ENCODE data around the gene GALK1. TPM values are rescaled to one million over a fixed set of nuclear protein-coding genes. Genes with fewer than 3 reads are reported as not detected.
"Not testable (repeated sequence)": the region's sequence is repeated elsewhere in the genome, so short reads cannot be mapped to it uniquely, and the experiment has no call there.

GALK1 gene
- total RNA-seq (2014; rRNA removed; shearing (Covaris generic)): 33.5 and 37.1 TPM in 2 replicates
- 30.7 and 31.7 TPM in 2 replicates for polyA plus RNA-seq (2015; cell fraction: cytosol; rRNA removed)
- 35.0 and 37.3 TPM in 2 replicates for polyA plus RNA-seq (2015; cell fraction: nucleus; rRNA removed)

DNA sequence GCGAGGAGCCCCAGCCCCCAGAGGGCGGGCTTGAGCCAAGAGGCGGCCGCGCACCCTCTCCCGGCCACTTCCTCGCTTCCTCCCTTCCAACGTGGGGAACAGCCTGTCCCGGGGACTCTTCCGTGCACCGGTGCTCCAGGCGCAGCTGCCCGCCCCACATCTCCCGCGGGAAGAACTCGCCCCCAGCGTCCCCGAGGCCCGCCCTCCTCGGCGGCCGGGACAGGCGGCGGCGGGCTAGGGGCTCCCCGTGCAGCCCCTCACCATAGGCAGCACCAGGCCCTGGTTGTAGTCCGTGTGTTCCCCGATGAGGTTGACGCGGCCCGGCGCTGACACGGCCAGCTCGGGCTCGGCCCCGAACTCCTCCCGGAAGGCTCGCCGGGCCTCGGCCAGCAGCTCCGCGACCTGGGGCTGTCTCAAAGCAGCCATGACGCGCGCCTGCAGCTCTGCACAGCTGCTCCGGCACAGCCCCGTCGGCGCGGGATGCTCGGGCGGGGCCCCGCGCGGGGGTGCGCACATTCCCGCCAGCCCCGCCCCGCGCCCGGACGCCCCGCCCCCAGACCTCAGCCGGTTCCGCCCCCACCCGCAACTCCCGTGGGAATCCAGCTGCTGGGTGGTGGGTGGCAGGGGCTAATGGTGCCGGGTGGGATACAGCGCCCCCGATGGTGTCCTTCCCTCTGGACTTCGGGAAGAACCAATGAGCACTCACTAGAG is at the start of gene GALK1:
GALK1 (minus strand) TSS at position 482 of the 711 bp plus-strand sequence; CDS start at position 426, 56 bp downstream.
- DNase-seq (ENCODE audit: low read depth): peak; percentile 66

DNA sequence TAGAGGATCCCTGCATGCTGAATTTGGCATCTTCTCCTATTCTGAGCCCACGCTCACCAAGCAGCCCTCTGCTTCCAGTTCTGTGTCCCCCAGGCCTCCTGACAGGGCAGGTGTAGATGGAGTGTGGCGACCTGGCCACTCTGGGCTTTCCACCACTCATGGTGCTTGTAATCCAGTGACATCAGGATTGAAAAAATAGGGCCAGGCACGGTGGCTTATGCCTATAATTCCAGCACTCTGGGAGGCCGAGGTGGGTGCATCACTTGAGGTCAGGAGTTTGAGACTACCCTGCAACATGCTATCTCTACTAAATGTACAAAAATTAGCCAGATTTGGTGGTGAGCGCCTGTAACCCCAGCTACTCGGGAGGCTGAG is 49.0 kb upstream of the GALK1 start:
- DNase-seq (ENCODE audit: low read depth): no peak

DNA sequence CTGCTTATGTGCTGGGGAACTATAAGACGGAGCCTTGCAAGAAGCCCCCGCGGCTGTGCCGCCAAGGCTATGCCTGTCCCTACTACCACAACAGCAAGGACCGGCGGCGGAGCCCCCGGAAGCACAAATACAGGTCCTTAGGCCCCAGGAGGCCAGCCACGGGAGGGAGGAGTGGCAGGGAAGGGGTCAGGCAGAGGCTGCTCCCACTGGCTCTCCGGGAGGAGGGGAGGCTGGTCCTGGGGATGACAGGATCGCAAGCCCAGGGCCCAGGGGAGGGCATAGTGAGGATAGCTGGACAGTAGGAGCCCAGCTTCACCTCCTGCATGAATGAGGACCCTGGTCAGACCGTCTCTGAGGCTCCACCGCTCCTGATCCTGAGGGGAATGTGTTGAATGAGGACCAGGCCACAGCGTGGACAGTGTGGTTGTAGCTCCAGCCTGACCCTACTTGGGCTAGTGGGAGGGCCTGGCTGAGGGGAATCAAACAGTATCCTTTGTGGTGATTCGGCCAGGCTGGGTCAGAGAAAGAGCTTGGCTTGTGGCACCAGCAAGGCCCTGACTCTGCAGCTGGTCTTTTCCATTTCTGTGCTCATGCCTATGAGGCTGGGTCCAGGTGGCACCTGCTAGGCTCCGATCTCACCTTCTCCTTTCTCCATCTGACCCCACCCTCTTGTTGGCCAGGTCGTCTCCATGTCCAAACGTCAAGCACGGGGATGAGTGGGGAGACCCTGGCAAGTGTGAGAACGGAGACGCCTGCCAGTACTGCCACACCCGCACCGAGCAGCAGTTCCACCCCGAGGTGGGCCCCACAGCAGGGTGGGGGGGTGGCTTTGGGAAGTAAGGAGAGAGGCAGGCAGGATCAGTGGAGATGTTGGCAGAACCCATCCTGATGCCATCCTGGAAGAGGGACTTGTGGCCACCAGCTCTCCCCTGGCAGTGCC is 48.4 kb upstream of the GALK1 start:
- no peak for DNase-seq (ENCODE audit: low read depth)

DNA sequence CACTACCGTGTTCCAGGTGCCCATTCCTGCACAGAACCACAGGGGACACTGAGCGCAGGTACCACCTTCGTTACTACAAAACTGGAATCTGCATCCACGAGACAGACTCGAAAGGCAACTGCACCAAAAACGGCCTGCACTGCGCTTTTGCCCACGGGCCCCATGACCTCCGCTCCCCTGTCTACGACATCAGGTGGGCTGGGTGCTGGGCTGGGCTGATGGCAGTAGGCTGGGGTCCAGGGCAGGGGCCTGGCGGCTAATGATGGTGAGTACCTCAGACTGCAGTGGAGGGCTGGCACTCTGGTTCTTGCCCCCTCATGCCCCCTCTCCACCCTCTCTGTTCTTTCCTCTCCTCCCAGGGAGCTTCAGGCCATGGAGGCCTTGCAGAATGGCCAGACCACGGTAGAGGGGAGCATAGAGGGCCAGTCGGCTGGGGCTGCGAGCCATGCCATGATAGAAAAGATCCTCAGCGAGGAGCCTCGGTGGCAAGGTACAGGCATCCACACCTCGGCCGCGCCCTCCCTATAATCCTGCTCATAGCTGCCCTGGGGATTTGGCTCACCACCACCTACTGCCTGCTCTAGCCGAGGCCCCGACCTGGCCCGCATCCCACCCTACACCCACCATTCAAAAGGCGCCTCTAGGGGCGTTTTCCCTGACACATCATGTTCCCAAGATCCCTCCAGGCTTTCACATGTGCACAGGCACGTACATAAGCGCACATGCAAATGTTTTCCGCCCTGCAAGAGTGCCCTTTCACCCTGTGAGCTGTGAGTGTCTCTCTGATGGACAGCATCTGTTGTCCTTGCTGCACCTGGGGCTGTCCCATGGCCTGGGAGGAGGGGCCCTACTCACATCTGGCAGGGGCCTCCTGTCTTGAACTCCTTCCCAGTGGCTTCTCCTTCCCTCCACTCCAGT is 47.4 kb upstream of the GALK1 start:
- no peak for DNase-seq (ENCODE audit: low read depth)

DNA sequence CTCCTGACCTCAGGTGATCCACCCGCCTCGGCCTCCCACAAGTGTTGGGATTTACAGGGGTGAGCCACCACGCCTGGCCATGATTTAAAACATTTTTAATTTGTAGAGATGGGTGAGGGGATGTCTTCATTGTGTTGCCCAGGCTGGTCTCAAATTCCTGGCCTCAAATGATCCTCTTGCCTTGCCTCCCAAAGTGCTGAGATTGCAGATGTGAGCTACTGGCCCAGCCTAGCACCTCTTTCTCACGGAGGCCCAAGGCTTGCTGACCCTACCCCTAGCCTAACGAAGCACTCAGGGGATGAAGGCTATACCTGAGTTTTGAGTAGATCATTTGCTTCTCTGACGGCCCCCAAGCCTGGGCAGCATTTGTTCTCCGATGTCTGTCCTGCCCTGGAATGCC is 46.2 kb upstream of the GALK1 start:
- DNase-seq (ENCODE audit: low read depth): no peak

DNA sequence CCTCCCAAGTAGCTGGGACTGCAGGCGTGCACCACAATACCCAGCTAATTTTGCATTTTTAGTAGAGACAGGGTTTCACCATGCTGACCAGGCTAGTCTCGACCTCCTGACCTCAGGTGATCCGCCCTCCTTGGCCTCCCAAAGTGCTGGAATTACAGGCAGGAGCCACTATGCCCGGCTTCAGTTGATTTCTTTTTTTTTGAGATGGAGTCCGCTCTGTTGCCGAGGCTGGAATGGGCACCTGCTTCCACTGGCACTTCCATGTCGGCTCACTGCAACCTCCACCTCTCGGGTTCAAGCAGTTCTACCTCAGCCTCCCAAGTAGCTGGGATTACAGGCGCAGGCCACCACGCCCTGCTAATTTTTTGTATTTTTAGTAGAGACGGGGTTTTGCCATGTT is 45.8 kb upstream of the GALK1 start:
- DNase-seq (ENCODE audit: low read depth): not testable (repeated sequence)

DNA sequence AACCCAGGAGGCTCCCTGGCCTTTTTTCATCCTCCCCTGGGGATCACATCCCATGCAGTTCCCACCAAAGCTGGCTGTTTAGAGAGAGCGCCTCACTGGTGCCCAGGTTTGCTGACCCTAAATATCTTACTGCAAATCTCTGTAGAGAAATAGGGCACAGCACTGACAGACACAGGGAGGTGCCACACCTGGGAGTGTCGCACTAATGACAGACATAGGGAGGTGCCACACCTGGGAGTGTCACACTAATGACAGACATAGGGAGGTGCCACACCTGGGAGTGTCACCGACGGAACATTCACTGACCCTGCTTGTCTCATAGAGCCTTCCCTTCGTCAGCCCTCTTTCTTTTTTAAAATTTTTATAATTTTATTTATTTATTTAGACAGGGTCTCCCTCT is 45.2 kb upstream of the GALK1 start:
- DNase-seq (ENCODE audit: low read depth): no peak

DNA sequence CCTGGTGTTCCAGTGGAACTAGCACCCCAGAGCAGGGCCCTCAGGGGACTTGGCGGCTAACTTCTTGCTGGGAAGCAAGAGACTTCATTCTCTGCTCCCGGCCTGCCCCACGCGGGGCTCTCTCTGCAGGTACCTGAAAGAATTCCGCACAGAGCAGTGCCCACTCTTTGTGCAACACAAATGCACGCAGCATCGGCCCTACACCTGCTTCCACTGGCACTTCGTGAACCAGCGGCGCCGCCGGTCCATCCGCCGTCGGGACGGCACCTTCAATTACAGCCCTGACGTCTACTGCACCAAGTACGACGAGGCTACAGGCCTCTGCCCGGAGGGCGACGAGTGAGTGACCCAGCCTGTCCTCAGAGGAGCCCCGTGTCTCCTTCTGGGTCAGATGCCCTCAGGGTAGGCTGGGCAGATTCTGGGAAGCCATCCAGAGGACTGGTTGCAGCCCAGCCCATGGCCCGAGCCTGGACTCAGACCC is 44.7 kb upstream of the GALK1 start:
- no peak for DNase-seq (ENCODE audit: low read depth)

DNA sequence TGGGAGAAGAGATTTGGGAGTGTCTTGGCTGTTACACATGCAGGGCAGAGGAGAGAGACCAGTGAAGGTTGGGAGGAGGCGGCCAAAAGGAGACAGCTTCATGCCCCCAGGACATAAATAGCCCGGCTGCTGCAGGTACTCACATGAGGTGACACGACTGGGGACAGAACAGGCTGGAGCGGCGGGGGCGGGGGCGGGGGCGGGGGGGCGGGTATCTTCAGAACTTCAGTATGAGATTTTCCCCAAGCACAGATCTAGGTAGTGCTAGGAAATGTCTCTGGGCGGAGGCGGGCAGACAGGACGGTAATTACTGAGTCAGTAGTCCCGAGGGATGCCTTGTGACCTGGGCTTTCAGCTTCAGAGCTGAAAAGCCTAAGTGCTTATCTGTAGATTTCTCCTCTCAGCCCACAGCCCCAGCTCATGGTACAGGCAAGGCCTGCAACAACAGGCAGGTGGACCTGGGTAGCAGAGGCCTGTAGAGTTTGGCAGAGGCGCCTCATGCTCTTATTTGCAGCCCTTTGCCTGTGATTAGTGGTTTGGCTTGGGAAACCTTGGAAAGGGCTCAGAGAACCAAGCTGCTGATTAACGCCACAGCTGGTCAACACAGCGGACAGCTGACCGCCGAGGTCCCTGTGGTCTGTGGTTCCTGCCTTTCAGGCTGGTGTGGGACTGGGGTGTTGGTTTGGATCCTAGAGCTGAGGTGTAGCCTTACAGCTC is 44.1 kb upstream of the GALK1 start:
- no peak for DNase-seq (ENCODE audit: low read depth)

DNA sequence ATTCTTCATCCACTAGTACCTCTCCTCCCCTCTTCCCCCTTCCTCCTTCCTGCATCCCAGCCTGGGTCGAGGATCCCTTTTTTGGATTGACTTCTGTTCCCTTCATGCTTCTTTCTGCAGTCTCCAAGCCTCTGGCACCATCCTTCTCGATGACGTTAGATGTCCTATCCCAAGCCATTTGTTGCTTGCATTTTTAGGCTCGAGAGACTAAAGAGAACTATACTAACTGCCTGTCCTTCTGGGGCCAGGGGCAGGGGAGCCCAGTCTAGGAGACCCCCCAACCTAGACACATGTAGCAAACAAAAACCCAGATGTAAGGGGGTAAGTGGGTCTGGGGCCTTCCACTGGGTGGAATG is 43.5 kb upstream of the GALK1 start:
- DNase-seq (ENCODE audit: low read depth): no peak

DNA sequence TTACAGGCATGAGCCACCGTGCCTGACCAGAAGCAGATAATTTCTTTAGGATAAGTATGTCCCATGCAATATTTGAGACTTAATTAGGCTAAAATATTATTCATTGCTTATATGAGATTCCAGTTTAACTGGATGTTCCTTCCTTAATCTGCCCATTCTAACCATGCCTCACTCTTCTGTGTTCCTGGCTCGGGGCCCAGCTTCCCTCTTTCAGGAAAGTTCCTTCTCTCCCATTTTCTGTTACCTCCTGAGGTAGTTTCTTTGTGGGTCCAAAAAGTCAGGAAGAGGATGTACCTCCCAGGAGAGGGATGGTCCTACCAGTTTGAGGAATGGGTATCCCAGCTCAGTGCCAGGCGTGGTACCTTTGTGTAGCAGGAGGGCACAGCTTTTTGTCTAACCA is 42.9 kb upstream of the GALK1 start:
- no peak for DNase-seq (ENCODE audit: low read depth)

DNA sequence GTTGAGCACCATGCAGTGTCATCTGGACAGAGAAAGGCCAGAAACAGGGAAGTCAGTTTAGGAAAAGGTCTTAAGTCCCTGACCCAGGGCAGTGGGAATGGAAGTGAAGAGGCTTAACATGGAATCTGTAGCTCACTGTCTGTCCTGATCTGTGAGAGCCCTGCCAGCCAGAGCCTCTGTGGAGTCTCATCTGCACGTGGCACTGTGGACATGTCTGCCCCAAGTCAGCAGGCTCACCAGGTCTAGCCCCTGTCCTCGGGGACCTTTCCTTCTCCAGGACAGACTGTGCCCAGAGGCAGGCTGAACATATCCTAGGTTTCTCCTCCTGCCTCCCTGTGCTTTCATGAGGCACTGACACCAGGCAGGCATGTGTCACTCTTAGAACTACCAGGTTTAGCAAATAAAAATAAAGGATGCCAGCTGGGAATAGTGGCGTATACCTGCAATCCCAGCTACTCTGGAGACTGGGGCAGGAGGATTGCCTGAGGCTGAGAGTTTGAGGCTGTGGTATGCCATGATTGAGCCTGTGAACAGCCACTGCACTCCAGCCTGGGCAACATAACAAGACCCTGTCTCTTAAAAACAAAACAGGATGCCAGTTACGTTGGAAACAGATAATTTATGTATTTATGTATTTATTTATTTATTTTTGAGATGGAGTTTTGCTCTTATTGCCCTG is 42.0 kb upstream of the GALK1 start:
- DNase-seq (ENCODE audit: low read depth): no peak

DNA sequence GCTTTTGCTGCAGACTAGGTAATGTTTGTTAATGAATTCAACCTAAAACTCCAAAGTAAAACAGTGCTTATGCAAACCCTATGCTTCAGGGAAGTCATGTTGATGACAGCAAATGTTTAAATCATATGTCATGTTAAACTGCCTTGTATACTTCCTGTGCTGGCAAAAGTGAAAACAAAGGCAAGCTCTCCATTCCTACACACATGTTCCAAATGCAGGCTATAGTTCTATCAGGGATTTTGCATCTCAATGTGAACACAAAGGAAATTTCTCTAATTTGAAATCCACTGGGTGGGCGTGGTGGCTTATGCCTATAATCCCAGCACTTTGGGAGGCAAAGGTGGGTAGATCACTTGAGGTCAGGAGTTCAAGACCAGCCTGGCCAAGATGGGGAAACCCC is 38.9 kb upstream of the GALK1 start:
- no peak for DNase-seq (ENCODE audit: low read depth)

DNA sequence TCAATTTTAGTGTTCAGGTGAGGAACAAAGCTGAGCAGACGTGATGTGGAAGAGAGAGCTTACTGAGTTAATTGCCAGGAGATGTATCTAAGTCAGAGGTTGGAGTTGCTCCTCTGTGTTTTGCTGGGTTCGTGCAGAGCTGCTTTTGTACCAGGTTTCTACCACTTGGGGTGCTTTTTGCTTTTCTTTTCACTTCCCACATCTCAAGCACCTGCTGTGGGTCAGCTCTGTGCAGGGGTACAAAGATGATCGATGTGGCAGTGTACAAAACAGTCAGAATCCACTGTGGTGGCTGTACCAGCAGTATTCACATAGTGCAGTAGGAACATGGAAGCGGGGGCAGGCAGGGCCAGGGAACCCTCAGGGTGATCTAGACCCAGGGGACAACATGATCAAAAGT is 34.4 kb upstream of the GALK1 start:
- DNase-seq (ENCODE audit: low read depth): no peak

DNA sequence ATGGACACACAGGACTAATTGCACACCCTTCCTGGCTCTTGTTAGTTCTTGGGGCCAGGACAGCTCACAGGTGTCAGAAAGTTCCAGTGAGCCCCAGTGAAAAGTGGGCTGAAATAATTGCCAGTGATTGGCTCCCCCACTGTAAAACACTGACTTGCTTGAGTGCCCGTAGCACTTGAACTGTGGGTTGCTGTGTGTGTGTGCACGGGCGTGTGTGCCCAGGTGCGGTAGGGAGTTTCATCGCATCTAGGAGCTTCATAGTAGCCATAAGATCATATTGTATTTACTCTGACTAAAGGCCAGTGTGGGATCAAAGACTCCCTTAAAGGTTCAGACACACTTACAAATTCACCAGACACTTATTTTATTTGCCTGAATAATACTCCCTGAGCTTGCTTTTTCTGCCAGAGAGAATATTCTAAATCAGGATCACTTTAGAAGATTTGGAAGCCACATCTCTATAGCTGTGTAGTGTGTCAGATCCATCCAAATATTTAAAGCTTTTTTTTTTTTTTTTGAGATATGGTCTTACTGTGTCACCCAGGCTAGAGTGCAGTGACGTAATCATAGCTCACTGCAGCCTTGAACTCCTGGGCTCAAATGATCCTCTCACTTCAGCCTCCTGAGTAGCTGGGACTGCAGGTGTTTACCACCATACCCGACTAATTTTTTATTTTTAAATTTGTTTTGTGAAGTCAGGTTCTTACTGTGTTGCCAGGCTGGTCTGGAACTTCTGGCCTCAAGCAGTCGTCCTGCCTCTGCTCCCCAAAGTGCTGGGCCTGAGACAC is 31.0 kb upstream of the GALK1 start:
- DNase-seq (ENCODE audit: low read depth): no peak

DNA sequence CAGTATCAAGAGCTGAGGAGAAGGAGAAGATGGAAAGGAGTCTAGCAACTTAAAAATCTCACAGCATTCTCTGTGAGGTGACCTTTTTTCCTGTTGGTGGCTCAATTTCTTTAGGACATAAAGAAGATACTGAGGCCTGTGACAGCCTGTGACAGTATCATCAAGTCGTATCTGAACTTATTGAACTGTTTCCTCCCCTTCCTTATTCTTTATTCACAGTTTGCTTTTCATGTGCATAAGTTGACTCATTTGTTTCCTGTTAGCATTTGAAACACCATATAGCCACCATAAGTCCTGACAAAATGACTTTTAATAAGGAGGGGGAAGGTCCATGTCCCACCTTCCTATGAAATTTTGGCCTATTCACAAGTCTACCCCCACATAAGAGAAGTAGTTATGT is 28.5 kb upstream of the GALK1 start:
- no peak for DNase-seq (ENCODE audit: low read depth)

DNA sequence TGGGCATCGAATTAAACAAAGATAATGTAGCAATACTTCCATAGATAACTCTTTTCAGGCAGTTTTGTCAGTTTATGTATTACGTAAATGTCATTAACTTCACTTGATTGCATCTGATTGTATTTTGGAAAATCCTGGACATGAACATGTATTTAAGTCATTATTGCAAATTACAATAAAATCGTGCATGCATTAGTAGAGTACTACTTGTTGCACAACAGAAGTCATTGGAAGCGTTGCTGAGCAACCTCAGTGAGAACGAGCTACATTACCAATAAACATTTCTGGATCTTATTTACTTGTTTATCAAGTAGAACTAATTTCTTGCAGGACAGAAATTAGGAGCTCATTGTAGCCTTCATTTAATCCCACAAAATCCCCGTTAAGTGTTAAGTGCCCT is 26.3 kb upstream of the GALK1 start:
- DNase-seq (ENCODE audit: low read depth): no peak

DNA sequence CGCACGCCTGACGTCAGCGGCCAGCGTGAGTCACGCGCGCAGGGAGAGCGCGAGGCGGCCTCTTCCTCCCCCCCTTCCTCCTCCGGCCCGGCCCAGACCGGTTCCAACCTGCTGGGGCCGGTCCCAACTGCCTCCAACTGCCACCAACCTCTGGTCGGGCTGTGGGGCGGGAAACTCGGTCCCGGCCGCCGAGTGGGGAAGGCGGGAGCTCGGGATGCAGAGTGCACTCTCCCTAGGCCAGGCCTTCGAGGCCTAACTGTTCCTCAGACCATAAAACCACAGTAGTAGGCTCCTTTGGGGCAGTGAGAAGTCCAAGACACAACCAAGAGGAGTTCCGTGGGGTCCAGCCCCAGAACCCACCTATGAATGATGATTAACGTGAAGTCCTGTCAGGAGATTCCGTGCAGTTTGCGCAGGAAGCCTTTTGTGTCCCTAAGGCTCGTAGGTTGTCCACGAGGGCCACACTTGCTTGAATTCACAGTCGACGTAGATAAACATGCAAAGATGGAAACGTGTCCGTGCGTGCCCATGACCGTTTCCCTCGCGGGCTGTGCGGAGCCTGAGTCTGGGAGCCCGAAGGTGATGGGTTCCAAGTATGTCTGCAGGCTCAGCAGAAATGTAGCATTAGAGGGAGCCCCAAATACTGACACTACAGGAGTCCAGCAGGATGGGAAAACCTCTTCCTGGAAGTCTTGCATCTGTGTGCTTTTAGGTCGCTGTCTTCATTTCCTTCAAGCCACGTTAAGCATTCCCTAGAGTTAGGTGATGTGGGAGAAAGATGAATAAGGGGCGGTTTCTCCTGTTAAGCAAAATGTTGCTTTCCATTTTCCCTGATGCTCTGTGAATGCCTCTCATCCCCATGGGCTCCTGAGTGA is 20.3 kb upstream of the GALK1 start:
- DNase-seq (ENCODE audit: low read depth): peak; percentile 94

Measured in HT1080 (cell line).